Loucy (cell line): Measurements from ENCODE around the gene KXD1.

Source experiments
- H2AFZ ChIP-seq: fragments of 200-600 bp; sonication (generic); 2 replicates; pipeline ENCODE4 v1.6.0; 2016; ENCODE audit warnings: antibody characterized with exemption, mild to moderate bottlenecking, low read length, moderate library complexity
- H3F3A ChIP-seq: fragments of 200-600 bp; 2 replicates; pipeline ENCODE4 v1.6.0; 2016; ENCODE audit warnings: antibody characterized with exemption, low read depth, mild to moderate bottlenecking
- H3K27me3 ChIP-seq: fragments of 200-600 bp; sonication (generic); 2 replicates; pipeline ENCODE4 v1.6.1; 2014; ENCODE audit warnings: low read length, mild to moderate bottlenecking; ENCODE audit not compliant: insufficient read depth, poor library complexity, severe bottlenecking
- H3K36me3 ChIP-seq: fragments of 200-600 bp; sonication (generic); 2 replicates; pipeline ENCODE4 v1.6.1; 2016; ENCODE audit warnings: low read length; ENCODE audit not compliant: insufficient read depth
- H3K4me1 ChIP-seq: fragments of 200-600 bp; sonication (generic); 2 replicates; pipeline ENCODE4 v1.5.1; 2014; ENCODE audit warnings: low read length, mild to moderate bottlenecking; ENCODE audit not compliant: insufficient read depth, poor library complexity, severe bottlenecking
- H3K4me2 ChIP-seq: fragments of 200-600 bp; sonication (generic); 2 replicates; pipeline ENCODE4 v1.6.0; 2014; ENCODE audit warnings: antibody characterized with exemption, low read length, low read depth, mild to moderate bottlenecking; ENCODE audit not compliant: poor library complexity, severe bottlenecking
- H3K4me3 ChIP-seq: fragments of 200-600 bp; sonication (generic); 2 replicates; pipeline ENCODE4 v1.5.1; 2014; ENCODE audit warnings: low read length, mild to moderate bottlenecking, mixed read lengths; ENCODE audit not compliant: poor library complexity, severe bottlenecking
- H3K79me2 ChIP-seq: fragments of 200-600 bp; sonication (generic); 2 replicates; pipeline ENCODE4 v1.6.1; 2014; ENCODE audit warnings: low read length; ENCODE audit not compliant: insufficient read depth
- H3K9ac ChIP-seq: fragments of 200-600 bp; sonication (generic); 2 replicates; pipeline ENCODE4 v1.6.0; 2014; ENCODE audit warnings: mild to moderate bottlenecking, low read depth, low read length, moderate library complexity; ENCODE audit not compliant: poor library complexity, severe bottlenecking
- H3K9me2 ChIP-seq: fragments of 200-600 bp; sonication (generic); replicated peaks from 2 replicates; pipeline ENCODE4 v1.6.1; 2016; ENCODE audit warnings: low read depth, low read length, mixed read lengths
- H3K9me3 ChIP-seq: fragments of 200-600 bp; sonication (generic); 2 replicates; pipeline ENCODE4 v1.6.1; 2014; ENCODE audit warnings: mild to moderate bottlenecking, antibody characterized with exemption, low read length, low read depth; ENCODE audit not compliant: insufficient read depth
- H4K20me1 ChIP-seq: fragments of 200-600 bp; sonication (generic); 2 replicates; pipeline ENCODE4 v1.6.0; 2014; ENCODE audit warnings: antibody characterized with exemption, low read length, mild to moderate bottlenecking; ENCODE audit not compliant: insufficient read depth, poor library complexity, severe bottlenecking
- CTCF ChIP-seq: fragments of 200-600 bp; sonication (generic); conservative IDR thresholded peaks from 2 replicates; pipeline ENCODE4 v1.5.1; 2014; ENCODE audit warnings: mild to moderate bottlenecking, antibody characterized with exemption, low read length
- EZH2phosphoT487 ChIP-seq: fragments of 200-600 bp; IDR thresholded peaks from 2 replicates; pipeline ENCODE4 v1.6.1; 2018; ENCODE audit warnings: antibody characterized with exemption, mild to moderate bottlenecking, moderate library complexity, borderline replicate concordance

KXD1 gene

GRCh38 chr19:18613589-18614234 is 56.0 kb downstream of the KXD1 start:
- Histone ChIP-seq H3K4me3 (no peak overlapping the region), H2AFZ (no peak overlapping the region), H3K79me2 (no peaks in the 10 kb centered on the region), H3K27me3 (no peaks in the 10 kb centered on the region), H3K4me2 (no peak overlapping the region), H4K20me1 (no peaks in the 10 kb centered on the region), H3K36me3 (no peaks in the 10 kb centered on the region), H3K9me3 (no peaks in the 10 kb centered on the region), H3F3A (no peaks in the 10 kb centered on the region), H3K4me1 (no peaks in the 10 kb centered on the region), H3K9ac (no peak overlapping the region), H3K9me2 (no peaks in the 10 kb centered on the region)
- no peak for TF ChIP-seq CTCF
- no peak for TF ChIP-seq EZH2phosphoT487

GRCh38 chr19:18616023-18616422 is 58.4 kb downstream of the KXD1 start:
- H2AFZ ChIP-seq, result no peak overlapping the region
- H3K27me3 ChIP-seq, result no peaks in the 10 kb centered on the region
- no peaks in the 10 kb centered on the region for H4K20me1 ChIP-seq
- H3K79me2 ChIP-seq, result no peaks in the 10 kb centered on the region
- no peaks in the 10 kb centered on the region for H3K36me3 ChIP-seq
- H3K4me3 ChIP-seq, result no peak overlapping the region
- TF ChIP-seq EZH2phosphoT487 (no peak), CTCF (no peak)
- H3K4me1 ChIP-seq, result no peaks in the 10 kb centered on the region
- no peaks in the 10 kb centered on the region for H3F3A ChIP-seq
- H3K9me3 ChIP-seq, result no peaks in the 10 kb centered on the region
- no peak overlapping the region for H3K9ac ChIP-seq
- no peak overlapping the region for H3K4me2 ChIP-seq
- H3K9me2 ChIP-seq, result no peaks in the 10 kb centered on the region

GRCh38 chr19:18617562-18617961 is 59.9 kb downstream of the KXD1 start:
- TF ChIP-seq CTCF (no peak), EZH2phosphoT487 (no peak)
- H3K27me3 ChIP-seq, result no peaks in the 10 kb centered on the region

More at GRCh38 chr19:18617562-18617961, 59.9 kb downstream of the KXD1 start:
- H3K9ac ChIP-seq, result no peak overlapping the region
- no peaks in the 10 kb centered on the region for H3K9me2 ChIP-seq
- H3K4me2 ChIP-seq, result no peak overlapping the region
- H3K9me3 ChIP-seq, result no peaks in the 10 kb centered on the region
- H3K36me3 ChIP-seq, result no peaks in the 10 kb centered on the region
- no peaks in the 10 kb centered on the region for H3K4me1 ChIP-seq
- H3F3A ChIP-seq, result no peaks in the 10 kb centered on the region
- no peak overlapping the region for H3K4me3 ChIP-seq
- H2AFZ ChIP-seq, result no peak overlapping the region
- H3K79me2 ChIP-seq, result no peaks in the 10 kb centered on the region
- H4K20me1 ChIP-seq, result no peaks in the 10 kb centered on the region
